RCC 7860 (cell line): Measurements from ENCODE around the gene LRP1.

Experiments
- DNase-seq: peaks from one replicate; pipeline ENCODE4 v3.0.0-alpha.2; 2015; ENCODE audit warnings: low spot score
- FAIRE-seq: peaks from 2 replicates; lab custom pipeline; 2012; peaks lifted over from hg19 to GRCh38; lab: Jason Lieb, UNC

LRP1 gene

GRCh38 chr12:57127726-57128518 is at the start of gene LRP1:
LRP1 (plus strand) TSS chr12:57128483; CDS start chr12:57128965, 482 bp downstream.
- peak; percentile 30 for DNase-seq
- no peak for FAIRE-seq

DNA sequence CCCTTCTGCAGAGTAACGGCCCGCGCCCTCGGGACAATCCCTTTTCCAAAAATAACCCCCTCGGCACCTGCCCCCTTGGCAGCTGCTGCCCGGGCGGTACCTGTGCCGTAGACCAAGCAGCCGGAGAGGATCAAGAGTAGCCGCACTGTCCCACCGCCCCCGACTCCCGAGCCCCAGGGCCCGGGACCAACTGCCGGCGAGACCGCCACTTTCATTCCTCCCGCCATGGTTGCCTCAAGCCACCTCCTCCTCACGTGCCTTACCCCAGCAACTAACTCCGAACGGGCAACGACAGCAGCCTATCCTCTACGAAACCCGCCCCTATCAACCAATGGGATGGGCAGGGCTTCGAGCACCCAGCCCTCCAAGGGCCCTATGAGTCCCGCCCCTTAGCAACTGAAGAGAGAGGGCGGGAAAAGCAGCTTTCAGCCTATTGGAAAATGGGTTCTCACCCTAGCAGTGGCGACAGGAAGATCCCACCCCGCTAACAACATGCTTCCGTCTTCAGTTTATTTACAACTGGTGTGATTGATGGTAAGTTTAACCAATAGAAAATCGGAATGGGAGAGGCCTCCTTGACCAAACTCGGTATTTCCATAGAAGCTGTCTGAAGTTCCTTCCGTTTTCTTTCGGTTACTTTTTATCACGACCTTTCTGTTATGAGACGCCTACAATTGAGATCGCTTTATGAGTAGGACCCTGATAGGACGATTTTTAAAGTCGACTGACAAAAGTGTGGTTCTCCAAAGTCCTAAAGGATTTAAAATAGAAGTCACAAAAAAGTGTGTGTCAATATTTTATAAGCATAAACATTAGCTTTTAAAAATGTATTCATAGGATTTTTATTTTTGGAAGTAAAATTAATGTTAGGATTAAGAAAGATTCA is 49.5 kb upstream of the LRP1 start, which contains the start of gene NEMP1:
NEMP1 (minus strand) TSS at position 273 of the 886 bp plus-strand sequence; CDS start at position 227, 46 bp downstream.
- peak; percentile 96 for FAIRE-seq
- DNase-seq, result peak; percentile 100

GRCh38 chr12:57079821-57080220 is 48.5 kb upstream of the LRP1 start:
- DNase-seq, result no peak
- no peak for FAIRE-seq

- DNase-seq (no peak), FAIRE-seq (no peak)
Measured at GRCh38 chr12:57080855-57081254, 47.4 kb upstream of the LRP1 start.

DNA sequence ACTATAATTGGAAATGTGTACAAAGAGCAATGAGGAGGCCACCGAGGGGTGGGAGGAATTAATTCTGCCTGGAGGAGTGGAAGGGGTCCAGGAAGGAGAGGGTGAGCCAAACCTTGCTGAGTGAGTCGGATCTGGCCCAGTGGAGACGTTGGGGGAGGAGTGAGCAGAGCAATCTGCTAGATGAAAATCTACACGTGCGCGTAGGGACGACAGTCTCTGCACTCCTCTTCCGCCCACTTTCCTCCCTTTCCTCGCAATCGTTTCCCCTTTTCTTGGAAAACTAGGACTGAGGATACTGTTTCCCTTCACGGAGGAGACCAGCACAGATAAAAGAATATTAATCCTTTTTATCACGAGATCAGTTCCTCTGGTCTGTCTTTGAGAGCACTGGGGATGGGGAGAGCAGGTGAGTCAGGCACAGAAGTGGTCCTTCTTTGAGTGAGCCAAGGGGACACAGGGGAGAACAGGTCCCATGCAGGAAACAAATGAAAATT is 42.2 kb upstream of the LRP1 start:
- no peak for DNase-seq
- no peak for FAIRE-seq

DNA sequence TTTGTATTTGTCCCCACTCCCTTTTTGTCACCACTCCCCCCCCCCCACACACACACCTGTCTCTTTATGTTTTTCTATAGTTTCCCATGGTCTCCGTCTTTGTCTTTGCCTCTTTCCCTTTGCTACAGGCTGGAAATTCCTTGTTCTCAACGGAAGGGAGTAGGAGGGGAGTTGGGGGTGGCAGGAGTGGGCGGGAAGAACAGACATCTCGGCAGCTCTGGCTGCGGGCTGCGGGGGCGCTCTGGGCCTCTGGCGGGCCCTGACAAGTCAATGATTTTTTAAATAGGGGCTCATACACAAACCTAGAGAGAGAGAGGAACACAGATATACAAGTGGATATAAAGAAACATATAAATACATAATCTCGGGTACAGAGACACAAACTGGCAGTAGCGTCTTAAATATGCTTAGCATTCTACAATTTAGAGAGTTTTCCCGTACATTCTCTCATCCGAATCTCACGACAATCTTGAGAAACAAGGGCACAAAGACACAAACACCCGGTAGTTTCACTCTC is 41.7 kb upstream of the LRP1 start:
- FAIRE-seq, result peak; percentile 7
- peak; percentile 36 for DNase-seq

- FAIRE-seq, result no peak
Measured at GRCh38 chr12:57087010-57087690, 41.1 kb upstream of the LRP1 start.

DNA sequence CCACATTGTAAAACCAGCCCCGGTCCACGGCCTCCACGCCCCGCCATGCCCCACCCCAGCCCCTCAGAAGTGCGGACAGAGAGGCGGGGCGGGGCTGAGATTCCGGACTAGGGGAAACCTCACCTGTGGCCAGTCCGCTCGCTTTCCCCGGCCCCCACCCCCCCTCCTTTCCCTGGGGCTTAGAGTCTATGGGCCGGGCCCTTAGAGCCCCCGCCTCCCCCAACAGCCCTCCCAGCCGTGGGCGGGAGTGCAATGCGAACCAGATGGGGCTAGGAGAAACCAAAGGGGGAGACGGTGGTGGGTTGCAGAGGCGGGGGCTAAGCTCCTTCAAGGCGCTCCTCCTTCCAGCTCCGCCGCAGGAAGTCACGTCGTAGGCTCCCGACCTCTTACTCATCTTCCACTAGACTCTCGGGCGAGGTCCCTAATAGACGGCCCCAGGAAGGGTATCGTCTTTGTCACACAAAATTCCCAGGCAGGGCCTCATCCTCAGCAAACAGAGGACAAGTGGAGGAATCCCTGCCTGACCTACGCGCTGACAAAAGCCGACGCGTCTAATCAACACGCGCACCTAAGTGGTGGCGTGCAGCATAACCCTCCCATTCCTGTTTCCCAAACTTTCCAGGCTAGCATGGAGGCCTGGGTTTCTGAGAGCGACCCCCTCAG is 40.5 kb upstream of the LRP1 start:
- DNase-seq (peak; percentile 85), FAIRE-seq (no peak)

More at GRCh38 chr12:57087010-57087690, 41.1 kb upstream of the LRP1 start:
- peak; percentile 59 for DNase-seq

DNA sequence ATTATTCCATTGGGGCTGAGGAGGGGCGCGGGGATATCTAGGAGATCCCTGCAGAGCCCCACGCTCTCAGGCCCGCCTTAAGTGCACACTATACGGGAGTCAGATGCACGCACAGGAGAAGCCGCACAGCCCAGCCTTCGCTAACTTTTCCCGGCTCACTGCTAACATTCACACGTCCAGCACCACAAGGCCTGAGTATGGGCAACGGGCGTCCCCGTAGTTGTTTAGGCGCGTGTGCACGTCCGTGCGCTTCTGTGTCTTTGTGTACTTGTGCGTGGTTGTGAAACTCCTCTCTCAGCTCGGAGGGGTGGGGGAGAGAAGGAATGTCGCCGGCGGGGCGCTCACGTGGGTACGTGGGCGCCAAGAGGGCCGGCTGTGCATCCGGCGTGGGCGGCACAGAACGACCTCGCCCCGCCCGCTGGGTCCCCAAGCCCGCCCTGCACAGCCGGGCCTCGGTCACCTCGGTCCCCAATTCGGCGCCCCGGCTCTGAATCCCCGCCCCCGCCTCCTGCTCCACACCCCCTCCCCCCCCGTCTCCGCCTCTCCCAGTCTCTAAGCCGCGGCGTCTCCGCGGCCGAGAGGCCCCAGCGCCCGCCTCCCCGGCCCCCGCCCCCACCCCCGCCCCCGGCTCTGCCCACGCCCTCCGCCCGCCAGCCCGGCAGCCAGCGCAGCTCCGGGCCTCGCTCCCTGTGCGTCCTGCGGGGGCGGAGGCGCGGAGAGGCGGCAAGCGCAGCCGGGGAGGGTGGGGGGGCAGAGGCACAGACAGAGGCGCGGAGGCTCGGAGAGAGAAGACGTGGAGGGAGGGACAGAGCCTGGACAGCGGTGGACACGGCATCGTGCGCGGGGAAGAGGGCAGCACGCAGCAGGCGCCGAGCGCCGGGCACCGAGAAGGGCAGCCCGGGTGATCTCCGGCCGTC is 39.7 kb upstream of the LRP1 start, which contains the start of gene NAB2:
NAB2 (plus strand) TSS at position 761 of the 917 bp plus-strand sequence. CDS start 158 bp downstream, outside the sequence.
- DNase-seq, result peak; percentile 82

GRCh38 chr12:57089271-57090245 is 38.7 kb upstream of the LRP1 start:
- FAIRE-seq, result no peak
- DNase-seq, result peak; percentile 45

More for the DNA sequence above, 39.7 kb upstream of the LRP1 start, which contains the start of gene NAB2:
- no peak for FAIRE-seq

- FAIRE-seq (no peak), DNase-seq (no peak)
Measured at GRCh38 chr12:57090490-57090889, 37.8 kb upstream of the LRP1 start.

- DNase-seq (no peak), FAIRE-seq (no peak)
Measured at GRCh38 chr12:57090924-57091637, 37.2 kb upstream of the LRP1 start.

DNA sequence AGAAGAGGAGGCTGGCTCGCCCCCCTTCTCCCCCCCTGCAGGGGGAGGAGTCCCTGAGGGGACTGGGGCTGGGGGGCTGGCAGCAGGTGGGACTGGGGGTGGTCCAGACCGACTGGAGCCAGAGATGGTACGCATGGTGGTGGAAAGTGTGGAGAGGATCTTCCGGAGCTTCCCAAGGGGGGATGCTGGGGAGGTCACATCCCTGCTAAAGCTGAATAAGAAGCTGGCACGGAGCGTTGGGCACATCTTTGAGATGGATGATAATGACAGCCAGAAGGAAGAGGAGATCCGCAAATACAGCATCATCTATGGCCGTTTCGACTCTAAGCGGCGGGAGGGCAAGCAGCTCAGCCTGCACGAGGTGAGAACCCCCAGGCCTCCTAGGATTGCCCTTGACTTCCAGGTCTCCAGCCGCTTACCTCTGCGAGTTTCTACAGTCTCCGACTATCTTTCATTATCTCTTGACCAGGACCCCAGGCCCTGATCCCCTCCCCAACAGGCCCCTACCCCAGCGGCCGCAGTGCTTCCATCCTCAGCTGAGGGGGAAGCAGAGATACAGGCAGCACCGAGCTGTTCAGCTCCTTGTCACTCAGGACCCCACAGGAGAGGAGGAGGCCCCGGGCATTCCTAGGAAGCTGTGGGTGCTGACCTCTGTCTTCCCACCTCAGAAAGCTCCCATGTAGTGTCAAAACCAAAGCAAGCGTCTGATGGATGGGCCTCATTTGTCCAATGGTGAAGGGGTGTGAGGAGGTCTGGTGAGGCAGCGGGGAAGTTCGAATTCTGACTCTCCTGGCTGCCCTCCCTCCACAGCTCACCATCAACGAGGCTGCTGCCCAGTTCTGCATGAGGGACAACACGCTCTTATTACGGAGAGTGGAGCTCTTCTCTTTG is 36.4 kb upstream of the LRP1 start:
- no peak for FAIRE-seq
- no peak for DNase-seq

DNA sequence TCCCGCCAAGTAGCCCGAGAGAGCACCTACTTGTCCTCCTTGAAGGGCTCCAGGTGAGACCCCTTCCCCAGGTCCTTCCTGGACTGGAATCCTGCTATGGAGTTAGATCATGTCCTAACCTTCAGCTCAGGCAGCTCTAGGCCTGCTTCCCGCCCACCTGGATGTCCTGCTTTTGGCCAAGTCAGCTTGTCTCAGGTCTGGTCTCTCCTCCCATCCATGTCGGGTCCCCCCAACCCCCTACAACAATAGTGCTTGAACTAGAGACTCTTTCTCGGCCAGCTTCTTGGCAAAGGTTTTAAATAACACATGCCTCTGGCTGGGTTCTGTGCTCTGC is 35.8 kb upstream of the LRP1 start:
- DNase-seq (no peak), FAIRE-seq (no peak)

DNA sequence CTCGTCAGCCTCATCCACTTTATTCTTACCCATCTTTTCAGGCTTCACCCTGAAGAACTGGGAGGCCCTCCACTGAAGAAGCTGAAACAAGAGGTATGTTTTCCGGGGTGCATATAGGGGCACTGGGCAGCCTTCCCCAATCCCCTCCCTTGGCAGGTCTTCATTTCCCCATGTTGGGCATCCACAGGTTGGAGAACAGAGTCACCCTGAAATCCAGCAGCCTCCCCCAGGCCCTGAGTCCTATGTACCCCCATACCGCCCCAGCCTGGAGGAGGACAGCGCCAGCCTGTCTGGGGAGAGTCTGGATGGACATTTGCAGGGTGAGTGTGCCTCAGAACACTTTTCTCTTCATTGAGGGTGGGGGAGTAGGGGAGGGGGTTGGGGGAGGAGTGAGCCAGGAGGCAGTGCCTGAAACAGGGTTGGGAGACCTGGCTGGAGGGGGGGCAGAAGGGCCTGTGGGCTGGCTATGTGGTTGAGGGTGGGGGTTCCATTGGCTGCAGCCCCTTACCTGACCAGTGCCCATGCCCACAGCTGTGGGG is 35.3 kb upstream of the LRP1 start:
- FAIRE-seq (no peak), DNase-seq (no peak)
